ENCODE measurements around the gene CDK11A. TPM values are rescaled to one million over a fixed set of nuclear protein-coding genes. Genes with fewer than 3 reads are reported as not detected.
"Not testable (repeated sequence)": the region's sequence is repeated elsewhere in the genome, so short reads cannot be mapped to it uniquely, and the experiment has no call there.

Gene CDK11A
- total and polyA plus RNA-seq, 2 donors (not counting 1 experiment from before 2014, with no cell fraction given) = 2.8 to 14.2 TPM

- not testable (repeated sequence) for H3K4me1 ChIP-seq (ENCODE audit: control insufficient read depth, extremely low read depth, insufficient read depth, low read length); H3K79me2 ChIP-seq (ENCODE audit: control insufficient read depth, insufficient read depth, low read length); H3K27me3 ChIP-seq (ENCODE audit: control insufficient read depth, insufficient read depth, low read length); H3K36me3 ChIP-seq (ENCODE audit: control insufficient read depth, insufficient read depth, low read length); H3K9me3 ChIP-seq (ENCODE audit: control insufficient read depth, insufficient read depth, low read depth, low read length); DNase-seq (ENCODE audit: low read depth in 2 of 2); H2AFZ ChIP-seq (ENCODE audit: low read length); H3K4me2 ChIP-seq (ENCODE audit: extremely low read depth, insufficient read depth, low read length); H4K20me1 ChIP-seq (ENCODE audit: control insufficient read depth, extremely low read depth, insufficient read depth, low read length); H3K9ac ChIP-seq (ENCODE audit: insufficient read depth, low read length); H3K4me3 ChIP-seq (replicated peaks in 1 of 4; ENCODE audit: control extremely low read depth in 1 of 4, insufficient read depth in 1 of 4, low read depth in 3 of 4, low read length in 4 of 4); H3K27ac ChIP-seq (ENCODE audit: insufficient read depth, low read length)
Observed at GRCh38 chr1:1707241-1707640, 16.9 kb downstream of the CDK11A start.

GRCh38 chr1:1705623-1706022 is 18.5 kb downstream of the CDK11A start:
- not testable (repeated sequence) for H2AFZ ChIP-seq (ENCODE audit: low read length); H3K9ac ChIP-seq (ENCODE audit: insufficient read depth, low read length); H3K27ac ChIP-seq (ENCODE audit: insufficient read depth, low read length); DNase-seq (ENCODE audit: low read depth in 2 of 2); H4K20me1 ChIP-seq (ENCODE audit: control insufficient read depth, extremely low read depth, insufficient read depth, low read length); H3K4me3 ChIP-seq (replicated peaks in 1 of 4; ENCODE audit: control extremely low read depth in 1 of 4, insufficient read depth in 1 of 4, low read depth in 3 of 4, low read length in 4 of 4); H3K4me1 ChIP-seq (ENCODE audit: control insufficient read depth, extremely low read depth, insufficient read depth, low read length); H3K4me2 ChIP-seq (ENCODE audit: extremely low read depth, insufficient read depth, low read length); H3K9me3 ChIP-seq (ENCODE audit: control insufficient read depth, insufficient read depth, low read depth, low read length); H3K79me2 ChIP-seq (ENCODE audit: control insufficient read depth, insufficient read depth, low read length); H3K36me3 ChIP-seq (ENCODE audit: control insufficient read depth, insufficient read depth, low read length); H3K27me3 ChIP-seq (ENCODE audit: control insufficient read depth, insufficient read depth, low read length)

GRCh38 chr1:1704284-1704957 is 19.7 kb downstream of the CDK11A start:
- H3K79me2 ChIP-seq (ENCODE audit: control insufficient read depth, insufficient read depth, low read length); H3K36me3 ChIP-seq (ENCODE audit: control insufficient read depth, insufficient read depth, low read length); H2AFZ ChIP-seq (ENCODE audit: low read length); H3K4me2 ChIP-seq (ENCODE audit: extremely low read depth, insufficient read depth, low read length); H3K9me3 ChIP-seq (ENCODE audit: control insufficient read depth, insufficient read depth, low read depth, low read length); H3K9ac ChIP-seq (ENCODE audit: insufficient read depth, low read length); H3K27me3 ChIP-seq (ENCODE audit: control insufficient read depth, insufficient read depth, low read length); H4K20me1 ChIP-seq (ENCODE audit: control insufficient read depth, extremely low read depth, insufficient read depth, low read length); H3K27ac ChIP-seq (ENCODE audit: insufficient read depth, low read length); H3K4me1 ChIP-seq (ENCODE audit: control insufficient read depth, extremely low read depth, insufficient read depth, low read length); DNase-seq (ENCODE audit: low read depth in 2 of 2); H3K4me3 ChIP-seq (replicated peaks in 1 of 4; ENCODE audit: control extremely low read depth in 1 of 4, insufficient read depth in 1 of 4, low read depth in 3 of 4, low read length in 4 of 4): not testable (repeated sequence)

DNA sequence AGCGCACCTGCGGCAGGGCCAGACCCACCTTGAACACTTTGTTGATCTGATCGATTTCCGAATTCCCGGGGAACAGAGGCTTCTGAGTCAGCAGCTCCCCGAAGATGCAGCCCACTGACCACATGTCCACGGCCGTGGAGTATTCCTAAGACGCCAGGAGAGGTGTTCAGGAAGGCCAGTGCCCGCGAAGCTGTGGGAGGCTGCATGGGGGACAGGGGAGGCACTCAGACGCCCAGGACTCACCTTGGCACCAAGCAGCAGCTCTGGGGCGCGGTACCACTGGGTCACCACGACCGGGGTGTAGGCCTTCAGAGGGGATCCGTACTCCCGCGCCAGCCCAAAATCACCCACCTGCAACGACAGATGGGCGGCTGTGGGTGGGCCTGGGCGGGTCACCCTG is 20.4 kb downstream of the CDK11A start:
- H3K4me3 ChIP-seq (replicated peaks in 1 of 4; ENCODE audit: control extremely low read depth in 1 of 4, insufficient read depth in 1 of 4, low read depth in 3 of 4, low read length in 4 of 4) = no peak overlapping the region
- H2AFZ ChIP-seq (ENCODE audit: low read length) = no peak overlapping the region
- no peaks in the 10 kb centered on the region for H3K9me3 ChIP-seq (ENCODE audit: control insufficient read depth, insufficient read depth, low read depth, low read length)
- no peaks in the 10 kb centered on the region for H4K20me1 ChIP-seq (ENCODE audit: control insufficient read depth, extremely low read depth, insufficient read depth, low read length)
- H3K4me2 ChIP-seq (ENCODE audit: extremely low read depth, insufficient read depth, low read length) = no peak overlapping the region
- no peak overlapping the region for H3K27ac ChIP-seq (ENCODE audit: insufficient read depth, low read length)
- DNase-seq (ENCODE audit: low read depth in 2 of 2) = no peak
- H3K9ac ChIP-seq (ENCODE audit: insufficient read depth, low read length) = no peak overlapping the region
- no peaks in the 10 kb centered on the region for H3K79me2 ChIP-seq (ENCODE audit: control insufficient read depth, insufficient read depth, low read length)
- H3K36me3 ChIP-seq (ENCODE audit: control insufficient read depth, insufficient read depth, low read length) = peaks cover 2% of the 10 kb centered on the region
- H3K4me1 ChIP-seq (ENCODE audit: control insufficient read depth, extremely low read depth, insufficient read depth, low read length) = no peaks in the 10 kb centered on the region
- TF ChIP-seq, protein P1, sequence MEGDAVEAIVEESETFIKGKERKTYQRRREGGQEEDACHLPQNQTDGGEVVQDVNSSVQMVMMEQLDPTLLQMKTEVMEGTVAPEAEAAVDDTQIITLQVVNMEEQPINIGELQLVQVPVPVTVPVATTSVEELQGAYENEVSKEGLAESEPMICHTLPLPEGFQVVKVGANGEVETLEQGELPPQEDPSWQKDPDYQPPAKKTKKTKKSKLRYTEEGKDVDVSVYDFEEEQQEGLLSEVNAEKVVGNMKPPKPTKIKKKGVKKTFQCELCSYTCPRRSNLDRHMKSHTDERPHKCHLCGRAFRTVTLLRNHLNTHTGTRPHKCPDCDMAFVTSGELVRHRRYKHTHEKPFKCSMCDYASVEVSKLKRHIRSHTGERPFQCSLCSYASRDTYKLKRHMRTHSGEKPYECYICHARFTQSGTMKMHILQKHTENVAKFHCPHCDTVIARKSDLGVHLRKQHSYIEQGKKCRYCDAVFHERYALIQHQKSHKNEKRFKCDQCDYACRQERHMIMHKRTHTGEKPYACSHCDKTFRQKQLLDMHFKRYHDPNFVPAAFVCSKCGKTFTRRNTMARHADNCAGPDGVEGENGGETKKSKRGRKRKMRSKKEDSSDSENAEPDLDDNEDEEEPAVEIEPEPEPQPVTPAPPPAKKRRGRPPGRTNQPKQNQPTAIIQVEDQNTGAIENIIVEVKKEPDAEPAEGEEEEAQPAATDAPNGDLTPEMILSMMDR (conservative IDR thresholded peaks at IDR 0.05 in 1 of 2, IDR thresholded peaks at IDR 0.05 in 1 of 2; ENCODE audit: low read depth in 1 of 2, low read length in 2 of 2) = no peak
- no peak for TF ChIP-seq EZH2 (IDR thresholded peaks at IDR 0.05; ENCODE audit: low read length, missing control alignments)
- H3K27me3 ChIP-seq (ENCODE audit: control insufficient read depth, insufficient read depth, low read length) = no peaks in the 10 kb centered on the region

- H3K27ac ChIP-seq (ENCODE audit: insufficient read depth, low read length); H3K4me2 ChIP-seq (ENCODE audit: extremely low read depth, insufficient read depth, low read length); H3K4me1 ChIP-seq (ENCODE audit: control insufficient read depth, extremely low read depth, insufficient read depth, low read length); H3K9me3 ChIP-seq (ENCODE audit: control insufficient read depth, insufficient read depth, low read depth, low read length); H3K4me3 ChIP-seq (replicated peaks in 1 of 4; ENCODE audit: control extremely low read depth in 1 of 4, insufficient read depth in 1 of 4, low read depth in 3 of 4, low read length in 4 of 4); H2AFZ ChIP-seq (ENCODE audit: low read length); H3K9ac ChIP-seq (ENCODE audit: insufficient read depth, low read length); H4K20me1 ChIP-seq (ENCODE audit: control insufficient read depth, extremely low read depth, insufficient read depth, low read length); DNase-seq (ENCODE audit: low read depth in 2 of 2); H3K36me3 ChIP-seq (ENCODE audit: control insufficient read depth, insufficient read depth, low read length); H3K27me3 ChIP-seq (ENCODE audit: control insufficient read depth, insufficient read depth, low read length); H3K79me2 ChIP-seq (ENCODE audit: control insufficient read depth, insufficient read depth, low read length): not testable (repeated sequence)
Observed at GRCh38 chr1:1702506-1702905, 21.7 kb downstream of the CDK11A start.

GRCh38 chr1:1700557-1700956 is 23.6 kb downstream of the CDK11A start:
- H3K4me1 ChIP-seq (ENCODE audit: control insufficient read depth, extremely low read depth, insufficient read depth, low read length); H3K9ac ChIP-seq (ENCODE audit: insufficient read depth, low read length); H3K79me2 ChIP-seq (ENCODE audit: control insufficient read depth, insufficient read depth, low read length); H4K20me1 ChIP-seq (ENCODE audit: control insufficient read depth, extremely low read depth, insufficient read depth, low read length); H3K4me2 ChIP-seq (ENCODE audit: extremely low read depth, insufficient read depth, low read length); H3K9me3 ChIP-seq (ENCODE audit: control insufficient read depth, insufficient read depth, low read depth, low read length); DNase-seq (ENCODE audit: low read depth in 2 of 2); H2AFZ ChIP-seq (ENCODE audit: low read length); H3K4me3 ChIP-seq (replicated peaks in 1 of 4; ENCODE audit: control extremely low read depth in 1 of 4, insufficient read depth in 1 of 4, low read depth in 3 of 4, low read length in 4 of 4); H3K27me3 ChIP-seq (ENCODE audit: control insufficient read depth, insufficient read depth, low read length); H3K27ac ChIP-seq (ENCODE audit: insufficient read depth, low read length); H3K36me3 ChIP-seq (ENCODE audit: control insufficient read depth, insufficient read depth, low read length): not testable (repeated sequence)

All from fibroblast of lung (primary cell).